HEK293 (cell line): Measurements from ENCODE around the gene MYO5B.

Source experiments
- BCL11A ChIP-seq: fragments of 450-650 bp; formaldehyde crosslinking; IDR thresholded peaks from 2 replicates; pipeline ENCODE4 v1.5.1; 2016; ENCODE audit warnings: low read depth, missing biosample characterization, missing genetic modification characterization
- EGR2 ChIP-seq: fragments of 450-650 bp; formaldehyde crosslinking; IDR thresholded peaks from 2 replicates; pipeline ENCODE4 v1.5.1; 2016; ENCODE audit warnings: low read depth, missing biosample characterization, missing genetic modification characterization
- KLF10 ChIP-seq: fragments of 450-650 bp; IDR thresholded peaks from 2 replicates; pipeline ENCODE4 v1.5.1; 2018; ENCODE audit warnings: missing biosample characterization, mild to moderate bottlenecking, missing genetic modification characterization
- MEIS1 ChIP-seq: sonication (generic); formaldehyde crosslinking; IDR thresholded peaks from 2 replicates; pipeline ENCODE4 v1.8.1; 2022; ENCODE audit warnings: missing genetic modification reagents, mild to moderate bottlenecking, borderline replicate concordance
- MZF1 ChIP-seq: fragments of 450-650 bp; formaldehyde crosslinking; IDR thresholded peaks from 2 replicates; pipeline ENCODE4 v1.5.1; 2017; ENCODE audit warnings: missing biosample characterization, missing genetic modification characterization, borderline replicate concordance
- OSR2 ChIP-seq: fragments of 450-650 bp; formaldehyde crosslinking; IDR thresholded peaks from 2 replicates; pipeline ENCODE4 v1.5.1; 2016; ENCODE audit warnings: missing biosample characterization, missing genetic modification characterization
- SCRT1 ChIP-seq: fragments of 450-650 bp; formaldehyde crosslinking; IDR thresholded peaks from 2 replicates; pipeline ENCODE4 v1.5.1; 2016; ENCODE audit warnings: missing biosample characterization, missing genetic modification characterization, borderline replicate concordance
- TRIM28 ChIP-seq: IDR thresholded peaks from 2 replicates; pipeline ENCODE4 v1.6.1; 2011; ENCODE audit warnings: low read length, control low read depth, borderline replicate concordance
- YY2 ChIP-seq: fragments of 450-650 bp; formaldehyde crosslinking; IDR thresholded peaks from 2 replicates; pipeline ENCODE4 v1.5.1; 2016; ENCODE audit warnings: missing biosample characterization, missing genetic modification characterization
- ZBTB17 ChIP-seq: fragments of 450-650 bp; formaldehyde crosslinking; IDR thresholded peaks from 2 replicates; pipeline ENCODE4 v1.5.1; 2016; ENCODE audit warnings: missing biosample characterization, missing genetic modification characterization
- ZFP41 ChIP-seq: fragments of 450-650 bp; formaldehyde crosslinking; IDR thresholded peaks from 2 replicates; pipeline ENCODE4 v1.5.1; 2016; ENCODE audit warnings: missing biosample characterization, missing genetic modification characterization, borderline replicate concordance
- ZNF140 ChIP-seq: fragments of 450-650 bp; formaldehyde crosslinking; IDR thresholded peaks from 2 replicates; pipeline ENCODE4 v1.5.1; 2016; ENCODE audit warnings: missing biosample characterization, missing genetic modification characterization
- ZNF19 ChIP-seq: fragments of 450-650 bp; formaldehyde crosslinking; IDR thresholded peaks from 2 replicates; pipeline ENCODE4; 2016; ENCODE audit warnings: missing biosample characterization, missing genetic modification characterization, low read depth
- ZNF223 ChIP-seq: fragments of 450-650 bp; formaldehyde crosslinking; IDR thresholded peaks from 2 replicates; pipeline ENCODE4 v1.5.1; 2016; ENCODE audit warnings: missing biosample characterization, missing genetic modification characterization
- ZNF341 ChIP-seq: fragments of 450-650 bp; formaldehyde crosslinking; IDR thresholded peaks from 2 replicates; pipeline ENCODE4; 2016; ENCODE audit warnings: low read depth, missing biosample characterization, missing genetic modification characterization
- ZNF514 ChIP-seq: fragments of 450-650 bp; formaldehyde crosslinking; IDR thresholded peaks from 2 replicates; pipeline ENCODE4 v1.5.1; 2016; ENCODE audit warnings: missing biosample characterization, missing genetic modification characterization
- ZNF548 ChIP-seq: fragments of 450-650 bp; formaldehyde crosslinking; IDR thresholded peaks from 2 replicates; pipeline ENCODE4 v1.5.1; 2016; ENCODE audit warnings: missing biosample characterization, missing genetic modification characterization
- ZNF555 ChIP-seq: fragments of 450-650 bp; formaldehyde crosslinking; conservative IDR thresholded peaks from 2 replicates; pipeline ENCODE4 v1.5.1; 2017; ENCODE audit warnings: missing biosample characterization, mild to moderate bottlenecking, missing genetic modification characterization, inconsistent platforms
- ZNF621 ChIP-seq: fragments of 450-650 bp; formaldehyde crosslinking; IDR thresholded peaks from 2 replicates; pipeline ENCODE4 v1.5.1; 2017; ENCODE audit warnings: missing biosample characterization, missing genetic modification characterization
- ZNF626 ChIP-seq: fragments of 450-650 bp; sonication (Bioruptor Pico); formaldehyde crosslinking; IDR thresholded peaks from 2 replicates; pipeline ENCODE4 v1.5.1; 2018; ENCODE audit warnings: missing biosample characterization, missing genetic modification characterization, inconsistent platforms
- ZNF660 ChIP-seq: fragments of 450-650 bp; IDR thresholded peaks from 2 replicates; pipeline ENCODE4 v1.5.1; 2018; ENCODE audit warnings: missing biosample characterization, mild to moderate bottlenecking, missing genetic modification characterization
- TF ChIP-seq, protein P1 (sequence below): fragments of 450-650 bp; formaldehyde crosslinking; IDR thresholded peaks from 2 replicates; pipeline ENCODE4 v1.5.0; 2017; ENCODE audit warnings: missing biosample characterization, missing genetic modification characterization, borderline replicate concordance
- TF ChIP-seq, protein P2 (sequence below): fragments of 450-650 bp; IDR thresholded peaks from 2 replicates; pipeline ENCODE4 v1.5.1; 2018; ENCODE audit warnings: missing biosample characterization, missing genetic modification characterization
- TF ChIP-seq, protein P3 (sequence below): fragments of 450-650 bp; formaldehyde crosslinking; IDR thresholded peaks from 2 replicates; pipeline ENCODE4 v1.5.1; 2016; ENCODE audit warnings: missing biosample characterization, missing genetic modification characterization
- TF ChIP-seq, protein P4 (sequence below): fragments of 450-650 bp; formaldehyde crosslinking; IDR thresholded peaks from 2 replicates; pipeline ENCODE4; 2016; ENCODE audit warnings: missing biosample characterization, missing genetic modification characterization
- TF ChIP-seq, protein P5 (sequence below): fragments of 450-650 bp; formaldehyde crosslinking; IDR thresholded peaks from 2 replicates; pipeline ENCODE4 v1.5.1; 2017; ENCODE audit warnings: missing biosample characterization, missing genetic modification characterization
- TF ChIP-seq, protein P6 (sequence below): fragments of 450-650 bp; formaldehyde crosslinking; IDR thresholded peaks from 2 replicates; pipeline ENCODE4 v1.5.1; 2016; ENCODE audit warnings: missing biosample characterization, missing genetic modification characterization
- TF ChIP-seq, protein P7 (sequence below): fragments of 450-650 bp; formaldehyde crosslinking; IDR thresholded peaks from 2 replicates; pipeline ENCODE4 v1.5.1; 2016; ENCODE audit warnings: missing biosample characterization, missing genetic modification characterization

Gene MYO5B

DNA sequence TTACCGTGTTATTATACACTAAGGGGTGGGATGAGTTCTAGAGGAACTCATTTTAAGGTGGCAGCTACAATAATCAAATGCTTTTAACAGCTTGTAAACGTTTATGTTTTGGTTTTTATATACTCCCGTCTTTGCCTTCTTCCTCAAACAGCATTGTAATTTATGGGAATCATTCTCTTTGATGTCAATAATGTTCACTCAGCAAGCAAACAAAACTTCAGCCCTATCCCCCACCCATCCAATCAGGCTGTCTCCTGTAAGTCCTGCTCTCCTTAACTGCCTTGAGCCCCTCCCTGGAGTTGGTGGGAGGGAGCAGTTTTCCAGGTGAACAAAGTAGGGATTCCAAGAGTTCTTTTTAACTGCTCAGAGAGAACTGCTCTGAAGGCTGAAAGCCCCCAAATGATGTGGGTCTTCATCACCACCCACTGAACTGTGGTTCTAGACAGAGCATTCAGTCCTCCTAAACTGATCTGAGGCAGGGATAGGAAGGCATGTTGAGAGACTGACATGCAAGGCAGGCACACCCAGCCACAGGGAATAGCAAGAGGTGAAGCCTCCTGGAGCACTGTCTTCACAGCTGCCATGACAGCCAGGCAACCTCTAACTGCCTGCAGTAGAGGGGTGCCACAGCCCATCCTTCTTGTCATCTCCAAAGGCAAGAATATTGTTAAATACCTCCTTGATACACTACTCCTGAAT is 17.5 kb downstream of the MYO5B start (continued):
- TF ChIP-seq, protein P1, sequence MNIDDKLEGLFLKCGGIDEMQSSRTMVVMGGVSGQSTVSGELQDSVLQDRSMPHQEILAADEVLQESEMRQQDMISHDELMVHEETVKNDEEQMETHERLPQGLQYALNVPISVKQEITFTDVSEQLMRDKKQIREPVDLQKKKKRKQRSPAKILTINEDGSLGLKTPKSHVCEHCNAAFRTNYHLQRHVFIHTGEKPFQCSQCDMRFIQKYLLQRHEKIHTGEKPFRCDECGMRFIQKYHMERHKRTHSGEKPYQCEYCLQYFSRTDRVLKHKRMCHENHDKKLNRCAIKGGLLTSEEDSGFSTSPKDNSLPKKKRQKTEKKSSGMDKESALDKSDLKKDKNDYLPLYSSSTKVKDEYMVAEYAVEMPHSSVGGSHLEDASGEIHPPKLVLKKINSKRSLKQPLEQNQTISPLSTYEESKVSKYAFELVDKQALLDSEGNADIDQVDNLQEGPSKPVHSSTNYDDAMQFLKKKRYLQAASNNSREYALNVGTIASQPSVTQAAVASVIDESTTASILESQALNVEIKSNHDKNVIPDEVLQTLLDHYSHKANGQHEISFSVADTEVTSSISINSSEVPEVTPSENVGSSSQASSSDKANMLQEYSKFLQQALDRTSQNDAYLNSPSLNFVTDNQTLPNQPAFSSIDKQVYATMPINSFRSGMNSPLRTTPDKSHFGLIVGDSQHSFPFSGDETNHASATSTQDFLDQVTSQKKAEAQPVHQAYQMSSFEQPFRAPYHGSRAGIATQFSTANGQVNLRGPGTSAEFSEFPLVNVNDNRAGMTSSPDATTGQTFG = no peak
- no peak for TF ChIP-seq BCL11A
- TF ChIP-seq SCRT1 (tag by site-specific recombination) = no peak
- TF ChIP-seq YY2 = no peak
- TF ChIP-seq, protein P2, sequence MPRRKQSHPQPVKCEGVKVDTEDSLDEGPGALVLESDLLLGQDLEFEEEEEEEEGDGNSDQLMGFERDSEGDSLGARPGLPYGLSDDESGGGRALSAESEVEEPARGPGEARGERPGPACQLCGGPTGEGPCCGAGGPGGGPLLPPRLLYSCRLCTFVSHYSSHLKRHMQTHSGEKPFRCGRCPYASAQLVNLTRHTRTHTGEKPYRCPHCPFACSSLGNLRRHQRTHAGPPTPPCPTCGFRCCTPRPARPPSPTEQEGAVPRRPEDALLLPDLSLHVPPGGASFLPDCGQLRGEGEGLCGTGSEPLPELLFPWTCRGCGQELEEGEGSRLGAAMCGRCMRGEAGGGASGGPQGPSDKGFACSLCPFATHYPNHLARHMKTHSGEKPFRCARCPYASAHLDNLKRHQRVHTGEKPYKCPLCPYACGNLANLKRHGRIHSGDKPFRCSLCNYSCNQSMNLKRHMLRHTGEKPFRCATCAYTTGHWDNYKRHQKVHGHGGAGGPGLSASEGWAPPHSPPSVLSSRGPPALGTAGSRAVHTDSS (tag by site-specific recombination) = no peak
- no peak for TF ChIP-seq ZBTB17
- TF ChIP-seq OSR2 (tag by site-specific recombination) = peak; percentile 66
- TF ChIP-seq ZFP41 (tag by site-specific recombination) = no peak
- TF ChIP-seq, protein P3, sequence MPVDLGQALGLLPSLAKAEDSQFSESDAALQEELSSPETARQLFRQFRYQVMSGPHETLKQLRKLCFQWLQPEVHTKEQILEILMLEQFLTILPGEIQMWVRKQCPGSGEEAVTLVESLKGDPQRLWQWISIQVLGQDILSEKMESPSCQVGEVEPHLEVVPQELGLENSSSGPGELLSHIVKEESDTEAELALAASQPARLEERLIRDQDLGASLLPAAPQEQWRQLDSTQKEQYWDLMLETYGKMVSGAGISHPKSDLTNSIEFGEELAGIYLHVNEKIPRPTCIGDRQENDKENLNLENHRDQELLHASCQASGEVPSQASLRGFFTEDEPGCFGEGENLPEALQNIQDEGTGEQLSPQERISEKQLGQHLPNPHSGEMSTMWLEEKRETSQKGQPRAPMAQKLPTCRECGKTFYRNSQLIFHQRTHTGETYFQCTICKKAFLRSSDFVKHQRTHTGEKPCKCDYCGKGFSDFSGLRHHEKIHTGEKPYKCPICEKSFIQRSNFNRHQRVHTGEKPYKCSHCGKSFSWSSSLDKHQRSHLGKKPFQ (tag by site-specific recombination) = no peak
- TF ChIP-seq TRIM28 = no peak
- no peak for TF ChIP-seq ZNF626 (tag by site-specific recombination)
- TF ChIP-seq ZNF19 = no peak
- no peak for TF ChIP-seq ZNF660 (tag by site-specific recombination)
- TF ChIP-seq, protein P4, sequence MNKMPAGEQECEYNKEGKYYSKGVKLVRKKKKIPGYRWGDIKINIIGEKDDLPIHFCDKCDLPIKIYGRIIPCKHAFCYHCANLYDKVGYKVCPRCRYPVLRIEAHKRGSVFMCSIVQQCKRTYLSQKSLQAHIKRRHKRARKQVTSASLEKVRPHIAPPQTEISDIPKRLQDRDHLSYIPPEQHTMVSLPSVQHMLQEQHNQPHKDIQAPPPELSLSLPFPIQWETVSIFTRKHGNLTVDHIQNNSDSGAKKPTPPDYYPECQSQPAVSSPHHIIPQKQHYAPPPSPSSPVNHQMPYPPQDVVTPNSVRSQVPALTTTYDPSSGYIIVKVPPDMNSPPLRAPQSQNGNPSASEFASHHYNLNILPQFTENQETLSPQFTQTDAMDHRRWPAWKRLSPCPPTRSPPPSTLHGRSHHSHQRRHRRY = no peak
- TF ChIP-seq, protein P5, sequence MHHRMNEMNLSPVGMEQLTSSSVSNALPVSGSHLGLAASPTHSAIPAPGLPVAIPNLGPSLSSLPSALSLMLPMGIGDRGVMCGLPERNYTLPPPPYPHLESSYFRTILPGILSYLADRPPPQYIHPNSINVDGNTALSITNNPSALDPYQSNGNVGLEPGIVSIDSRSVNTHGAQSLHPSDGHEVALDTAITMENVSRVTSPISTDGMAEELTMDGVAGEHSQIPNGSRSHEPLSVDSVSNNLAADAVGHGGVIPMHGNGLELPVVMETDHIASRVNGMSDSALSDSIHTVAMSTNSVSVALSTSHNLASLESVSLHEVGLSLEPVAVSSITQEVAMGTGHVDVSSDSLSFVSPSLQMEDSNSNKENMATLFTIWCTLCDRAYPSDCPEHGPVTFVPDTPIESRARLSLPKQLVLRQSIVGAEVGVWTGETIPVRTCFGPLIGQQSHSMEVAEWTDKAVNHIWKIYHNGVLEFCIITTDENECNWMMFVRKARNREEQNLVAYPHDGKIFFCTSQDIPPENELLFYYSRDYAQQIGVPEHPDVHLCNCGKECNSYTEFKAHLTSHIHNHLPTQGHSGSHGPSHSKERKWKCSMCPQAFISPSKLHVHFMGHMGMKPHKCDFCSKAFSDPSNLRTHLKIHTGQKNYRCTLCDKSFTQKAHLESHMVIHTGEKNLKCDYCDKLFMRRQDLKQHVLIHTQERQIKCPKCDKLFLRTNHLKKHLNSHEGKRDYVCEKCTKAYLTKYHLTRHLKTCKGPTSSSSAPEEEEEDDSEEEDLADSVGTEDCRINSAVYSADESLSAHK (tag by site-specific recombination) = 0 out of 2 replicates have a peak, but pooled peaks have one; percentile 16
- no peak for TF ChIP-seq ZNF621 (tag by site-specific recombination)
- TF ChIP-seq ZNF548 (tag by site-specific recombination) = no peak
- TF ChIP-seq, protein P6, sequence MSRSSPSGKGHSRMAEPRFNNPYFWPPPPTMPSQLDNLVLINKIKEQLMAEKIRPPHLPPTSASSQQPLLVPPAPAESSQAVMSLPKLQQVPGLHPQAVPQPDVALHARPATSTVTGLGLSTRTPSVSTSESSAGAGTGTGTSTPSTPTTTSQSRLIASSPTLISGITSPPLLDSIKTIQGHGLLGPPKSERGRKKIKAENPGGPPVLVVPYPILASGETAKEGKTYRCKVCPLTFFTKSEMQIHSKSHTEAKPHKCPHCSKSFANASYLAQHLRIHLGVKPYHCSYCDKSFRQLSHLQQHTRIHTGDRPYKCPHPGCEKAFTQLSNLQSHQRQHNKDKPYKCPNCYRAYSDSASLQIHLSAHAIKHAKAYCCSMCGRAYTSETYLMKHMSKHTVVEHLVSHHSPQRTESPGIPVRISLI (tag by site-specific recombination) = no peak
- 0 out of 2 replicates have a peak, but pooled peaks have one; percentile 16 for TF ChIP-seq ZNF341 (tag by site-specific recombination)
- no peak for TF ChIP-seq MZF1 (tag by site-specific recombination)
- TF ChIP-seq KLF10 = no peak
- no peak for TF ChIP-seq ZNF223 (tag by site-specific recombination)
- TF ChIP-seq EGR2 = no peak
- TF ChIP-seq MEIS1 = no peak
- no peak for TF ChIP-seq ZNF555 (tag by site-specific recombination)
- TF ChIP-seq, protein P7, sequence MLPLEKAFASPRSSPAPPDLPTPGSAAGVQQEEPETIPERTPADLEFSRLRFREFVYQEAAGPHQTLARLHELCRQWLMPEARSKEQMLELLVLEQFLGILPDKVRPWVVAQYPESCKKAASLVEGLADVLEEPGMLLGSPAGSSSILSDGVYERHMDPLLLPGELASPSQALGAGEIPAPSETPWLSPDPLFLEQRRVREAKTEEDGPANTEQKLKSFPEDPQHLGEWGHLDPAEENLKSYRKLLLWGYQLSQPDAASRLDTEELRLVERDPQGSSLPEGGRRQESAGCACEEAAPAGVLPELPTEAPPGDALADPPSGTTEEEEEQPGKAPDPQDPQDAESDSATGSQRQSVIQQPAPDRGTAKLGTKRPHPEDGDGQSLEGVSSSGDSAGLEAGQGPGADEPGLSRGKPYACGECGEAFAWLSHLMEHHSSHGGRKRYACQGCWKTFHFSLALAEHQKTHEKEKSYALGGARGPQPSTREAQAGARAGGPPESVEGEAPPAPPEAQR = no peak
- TF ChIP-seq ZNF514 (tag by site-specific recombination) = no peak
- no peak for TF ChIP-seq ZNF140
